HepG2 (cell line): ENCODE measurements around the gene BTD. TPM values are rescaled to one million over a fixed set of nuclear protein-coding genes. Genes with fewer than 3 reads are reported as not detected.

Experiments used
- ATAC-seq: fragments of 200-7000 bp; cut with Tn5 transposase; 3 replicates; pipeline ENCODE4 v1.9.1; 2020; ENCODE audit warnings: mild to moderate bottlenecking, moderate library complexity
- BruUV-seq: library from RNA; stranded (reverse); fragments of 400-500 nt; replicated peaks from 2 replicates; lab custom pipeline; 2021; lab: Mats Ljungman, UMichigan
- CTCF ChIA-PET: fragments of 300-600 bp; formaldehyde crosslinking; extraction: SDS; loops from one replicate; lab custom pipeline; 2021; ENCODE audit warnings: low total read pairs, inconsistent platforms, low intra/inter-chr PET ratio; lab: Yijun Ruan, JAX
- POLR2A ChIA-PET: fragments of 350-600 bp; sonication (Branson Sonifier 250); formaldehyde crosslinking; loops from one replicate; lab custom pipeline; 2020; ENCODE audit warnings: antibody characterized with exemption, inconsistent platforms; lab: Yijun Ruan, JAX
- DNase-seq: peaks from one replicate; pipeline ENCODE4 v3.0.0-alpha.2; 2015; ENCODE audit warnings: low spot score
- FAIRE-seq: peaks from 3 replicates; lab custom pipeline; 2011; peaks lifted over from hg19 to GRCh38; lab: Jason Lieb, UNC
- H2AFZ ChIP-seq: one replicate; pipeline ENCODE4 v1.6.1; 2011; ENCODE audit warnings: low read length, inconsistent platforms
- H3K27ac ChIP-seq: fragments of 300-600 bp; 3 replicates; pipeline ENCODE4 v1.8.0; 2011; ENCODE audit warnings: mixed run types, mild to moderate bottlenecking, mixed read lengths, low read length, inconsistent platforms; ENCODE audit not compliant: insufficient read depth; ENCODE audit errors: extremely low read length
- H3K27me3 ChIP-seq, 2 experiments: fragments of 200-600 bp in 1 of 2; 2 replicates in 1 of 2; 3 replicates in 1 of 2; pipeline versions ENCODE4 v1.6.0 to v1.8.0; 2011; ENCODE audit warnings: low read length in 2 of 2, mild to moderate bottlenecking in 2 of 2, moderate library complexity in 2 of 2, inconsistent platforms in 1 of 2; ENCODE audit not compliant: insufficient read depth in 2 of 2, control insufficient read depth in 1 of 2
- H3K36me3 ChIP-seq, 2 experiments: fragments of 200-600 bp in 1 of 2; replicated peaks in 1 of 2; 2 replicates in 1 of 2; 3 replicates in 1 of 2; pipeline versions ENCODE4 v1.5.1 to v1.8.0; 2011; ENCODE audit warnings: low read length in 2 of 2, inconsistent platforms in 1 of 2; ENCODE audit not compliant: insufficient read depth in 2 of 2, control insufficient read depth in 1 of 2
- H3K4me1 ChIP-seq: 2 replicates; pipeline ENCODE4 v1.5.1; 2012; ENCODE audit warnings: low read length, inconsistent platforms; ENCODE audit not compliant: insufficient read depth
- H3K4me2 ChIP-seq: 2 replicates; pipeline ENCODE4 v1.6.0; 2011; ENCODE audit warnings: low read depth, low read length, inconsistent platforms
- H3K4me3 ChIP-seq, 3 experiments: fragments of 200-600 bp in 1 of 3; sonication (generic), shearing (Covaris generic) in 1 of 3; replicated peaks in 1 of 3; 2 replicates each; pipeline ENCODE4 v1.5.1; 2011 to 2016; ENCODE audit warnings: low read length in 3 of 3, inconsistent platforms in 2 of 3, low read depth in 2 of 3, mild to moderate bottlenecking in 2 of 3, control low read depth in 1 of 3, mixed read lengths in 1 of 3; ENCODE audit not compliant: insufficient read depth in 1 of 3
- H3K79me2 ChIP-seq: one replicate; pipeline ENCODE4 v1.6.1; 2011; ENCODE audit warnings: low read length, inconsistent platforms; ENCODE audit not compliant: insufficient read depth
- H3K9ac ChIP-seq: 2 replicates; pipeline ENCODE4 v1.6.0; 2011; ENCODE audit warnings: mild to moderate bottlenecking, low read depth, low read length, inconsistent platforms; ENCODE audit not compliant: insufficient read depth
- H3K9me3 ChIP-seq: 2 replicates; pipeline ENCODE4 v1.5.1; 2012; ENCODE audit warnings: mild to moderate bottlenecking, low read length
- H4K20me1 ChIP-seq: 2 replicates; pipeline ENCODE4 v1.6.0; 2011; ENCODE audit warnings: inconsistent platforms, mild to moderate bottlenecking, low read length, moderate library complexity; ENCODE audit not compliant: insufficient read depth
- GZF1 ChIP-seq: sonication (generic); formaldehyde crosslinking; IDR thresholded peaks from 2 replicates; pipeline ENCODE4 v1.5.1; 2020; ENCODE audit warnings: mild to moderate bottlenecking, missing genetic modification reagents
- ZNF318 ChIP-seq: sonication (generic); formaldehyde crosslinking; IDR thresholded peaks from 2 replicates; pipeline ENCODE4 v1.4.0; 2020; ENCODE audit warnings: mild to moderate bottlenecking, missing genetic modification reagents
- WGBS: methylation state at CpG from one replicate; pipeline ENCODE4 v1.1.6; 2017; ENCODE audit warnings: low lambda C conversion rate; 5-methylcytosine and 5-hydroxymethylcytosine counted together
- in situ Hi-C: cut with HindIII; loops from 2 replicates; pipeline ENCODE4 v1.10.0; 2017; ENCODE audit warnings: low pct_unique_long_range_greater_than_20kb; ENCODE audit not compliant: extremely low pct_ligation_motif_present
- intact Hi-C: fragments of 100-400 bp; cut with micrococcal nuclease; formaldehyde crosslinking; loops from one replicate; pipeline ENCODE4 v1.10.0; 2022; ENCODE audit not compliant: unreplicated experiment
- microRNA-seq: library from miRNA; unstranded; fragments of <30 nt; microRNA quantifications from one replicate; pipeline ENCODE4, GENCODE V29; 2020
- polyA plus RNA-seq, 8 experiments: library from polyadenylated mRNA; depleted of rRNA in 3 of 8; stranded (reverse) in 7 of 8; unstranded in 1 of 8; fragments of >200 nt; fragmentation: Illumina TruSeq in 4 of 8; extraction: Trizol in 4 of 8; gene quantifications; 2 replicates each; pipeline versions ENCODE4 v1.2.1 to v1.2.3, GENCODE V29; 2011 to 2016; ENCODE audit warnings: low read depth in 4 of 8, missing spikeins in 1 of 8, mixed read lengths in 1 of 8; ENCODE audit not compliant: insufficient read depth in 1 of 8
- small RNA-seq, 3 experiments: library from RNA; depleted of rRNA; stranded (forward); fragments of <200 nt; gene quantifications; one replicate each; pipeline ENCODE3, GENCODE V24; 2012; ENCODE audit warnings: low read depth in 2 of 3, low replicate concordance in 1 of 3; ENCODE audit not compliant: insufficient read length in 3 of 3, insufficient read depth in 2 of 3
- total RNA-seq, 5 experiments: library from RNA; depleted of rRNA; stranded (reverse); fragments of >200 nt; fragmentation: Illumina TruSeq; extraction: Trizol; gene quantifications; 2 replicates each; pipeline ENCODE4 v1.2.3, GENCODE V29; 2016; ENCODE audit warnings: low read depth in 1 of 5
- TF ChIP-seq, protein P1 (sequence below): IDR thresholded peaks from 2 replicates; pipeline ENCODE4 v1.6.1; 2016; ENCODE audit warnings: low read depth, control low read depth

The BTD gene
- total and polyA plus RNA-seq, 2 of the 13 experiments (the other 11 are each of a cell fraction or from before 2014, with no cell fraction given), result 15.7 to 35.5 TPM

DNA sequence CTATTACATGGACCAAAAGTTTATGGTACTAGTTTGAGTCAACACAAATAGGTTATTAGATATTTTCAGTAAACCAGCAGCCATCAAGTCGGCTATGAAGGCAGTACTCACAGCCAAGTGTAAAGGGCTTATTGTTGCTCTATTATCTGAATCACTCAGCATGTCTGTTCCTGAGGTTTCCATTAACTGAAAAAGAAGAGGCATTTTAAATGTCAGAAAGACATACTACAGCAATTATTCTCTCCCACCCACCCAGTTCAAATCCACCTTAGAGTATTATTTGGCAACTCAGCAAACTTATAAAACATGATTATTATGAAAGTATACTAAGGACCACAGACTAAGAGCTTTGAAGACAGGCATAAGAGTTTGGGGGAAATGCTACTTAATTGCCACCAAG, 93.1 kb downstream of the BTD start:
- ChIA-PET POLR2A (no interaction called here), CTCF (no interaction called here)
- Histone ChIP-seq H3K9ac (no peak overlapping the region), H2AFZ (no peak overlapping the region), H3K79me2 (no peaks in the 10 kb centered on the region), H3K9me3 (no peaks in the 10 kb centered on the region), H3K36me3 (peaks cover 2 to 37% of the 10 kb centered on the region in 2 experiments; a peak in 4 of 5 replicates), H3K4me3 (no peak overlapping the region), H3K4me1 (no peaks in the 10 kb centered on the region), H4K20me1 (no peaks in the 10 kb centered on the region), H3K27ac (no peak overlapping the region), H3K4me2 (no peak overlapping the region), H3K27me3 (no peaks in the 10 kb centered on the region)
- DNase-seq (no peak), FAIRE-seq (no peak), ATAC-seq (no peak)
- in situ Hi-C loops (no loop called here), intact Hi-C loops (no loop called here)
- WGBS, result 95% methylated on average over 1 of the region's 1 CpG
- TF ChIP-seq ZNF318 (no peak), GZF1 (CRISPR knock-in tag) (no peak)
- TF ChIP-seq, protein P1, sequence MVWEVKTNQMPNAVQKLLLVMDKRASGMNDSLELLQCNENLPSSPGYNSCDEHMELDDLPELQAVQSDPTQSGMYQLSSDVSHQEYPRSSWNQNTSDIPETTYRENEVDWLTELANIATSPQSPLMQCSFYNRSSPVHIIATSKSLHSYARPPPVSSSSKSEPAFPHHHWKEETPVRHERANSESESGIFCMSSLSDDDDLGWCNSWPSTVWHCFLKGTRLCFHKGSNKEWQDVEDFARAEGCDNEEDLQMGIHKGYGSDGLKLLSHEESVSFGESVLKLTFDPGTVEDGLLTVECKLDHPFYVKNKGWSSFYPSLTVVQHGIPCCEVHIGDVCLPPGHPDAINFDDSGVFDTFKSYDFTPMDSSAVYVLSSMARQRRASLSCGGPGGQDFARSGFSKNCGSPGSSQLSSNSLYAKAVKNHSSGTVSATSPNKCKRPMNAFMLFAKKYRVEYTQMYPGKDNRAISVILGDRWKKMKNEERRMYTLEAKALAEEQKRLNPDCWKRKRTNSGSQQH (CRISPR knock-in tag), result no peak
- no TSS peak for BruUV-seq

Small RNA genes within 50 kb of the gene (microRNA-seq; reads per million reads assigned to microRNA genes)
- not detected for gene MIR3134

Small RNA genes within 50 kb of the gene (small RNA-seq; reads per million reads assigned to genes)
- gene MIR3134, result 0 reads per million in 3 experiments

Other genes with a start within 250 kb of the BTD start
- gene METTL6, start 174.2 kb upstream of the BTD start, total RNA-seq (2016; rRNA removed; fragmentation: Illumina TruSeq; extraction: Trizol), result 29.4 and 35.9 TPM in 2 replicates
- gene METTL6, start 174.2 kb upstream of the BTD start, polyA plus RNA-seq (2011; rRNA removed), result 17.2 and 17.3 TPM in 2 replicates
- gene EAF1, start 174.1 kb upstream of the BTD start, total RNA-seq (2016; rRNA removed; fragmentation: Illumina TruSeq; extraction: Trizol), result 30.0 and 38.5 TPM in 2 replicates
- gene EAF1, start 174.1 kb upstream of the BTD start, polyA plus RNA-seq (2011; rRNA removed), result 8.1 and 8.4 TPM in 2 replicates
- 0.31 TPM in 1 of 2 replicates, not detected in the other for gene COLQ, start 80.0 kb upstream of the BTD start, total RNA-seq (2016; rRNA removed; fragmentation: Illumina TruSeq; extraction: Trizol)
- gene COLQ, start 80.0 kb upstream of the BTD start, polyA plus RNA-seq (2011; rRNA removed), result 0.46 and 0.52 TPM in 2 replicates
- gene HACL1, start 176 bp upstream of the BTD start, total RNA-seq (2016; rRNA removed; fragmentation: Illumina TruSeq; extraction: Trizol), result 25.7 and 32.0 TPM in 2 replicates
- 22.1 and 25.7 TPM in 2 replicates for gene HACL1, start 176 bp upstream of the BTD start, polyA plus RNA-seq (2011; rRNA removed)
- 28.9 and 40.2 TPM in 2 replicates for gene ANKRD28, start 196.2 kb downstream of the BTD start, total RNA-seq (2016; rRNA removed; fragmentation: Illumina TruSeq; extraction: Trizol)
- 20.7 and 21.0 TPM in 2 replicates for gene ANKRD28, start 196.2 kb downstream of the BTD start, polyA plus RNA-seq (2011; rRNA removed)